SJCRH30 (cell line): Measurements from ENCODE around the gene MOGAT2. TPM values are rescaled to one million over a fixed set of nuclear protein-coding genes. Genes with fewer than 3 reads are reported as not detected.
"Not testable (repeated sequence)": the region's sequence is repeated elsewhere in the genome, so short reads cannot be mapped to it uniquely, and the experiment has no call there.

ENCODE experiments used
- DNase-seq, 2 experiments: peaks; one replicate each; pipeline ENCODE4 v3.0.0-alpha.2; 2015 to 2020
- H3K27ac ChIP-seq: fragments of 250-450 bp; sonication (Bioruptor Pico); 2 replicates; pipeline ENCODE4 v1.5.1; 2020; ENCODE audit warnings: mild to moderate bottlenecking, moderate library complexity
- H3K27me3 ChIP-seq: fragments of 250-450 bp; sonication (Bioruptor Pico); 2 replicates; pipeline ENCODE4 v1.5.1; 2020; ENCODE audit warnings: mild to moderate bottlenecking, moderate library complexity
- H3K36me3 ChIP-seq: fragments of 250-450 bp; sonication (Bioruptor Pico); 2 replicates; pipeline ENCODE4 v1.5.1; 2020; ENCODE audit warnings: mild to moderate bottlenecking, moderate library complexity
- H3K4me1 ChIP-seq: fragments of 250-450 bp; sonication (Bioruptor Pico); 2 replicates; pipeline ENCODE4 v1.5.1; 2020; ENCODE audit warnings: mild to moderate bottlenecking, moderate library complexity
- H3K4me3 ChIP-seq: fragments of 250-450 bp; sonication (Bioruptor Pico); 2 replicates; pipeline ENCODE4 v1.5.1; 2020; ENCODE audit warnings: mild to moderate bottlenecking, moderate library complexity
- H3K9me3 ChIP-seq: fragments of 250-450 bp; sonication (Bioruptor Pico); replicated peaks from 2 replicates; pipeline ENCODE4 v1.5.1; 2020; ENCODE audit warnings: mild to moderate bottlenecking, moderate library complexity
- total RNA-seq: library from RNA; depleted of rRNA; stranded (reverse); fragments of >200 nt; shearing (Covaris generic); gene quantifications from 2 replicates; pipeline ENCODE4 v1.2.3, GENCODE V29; 2014; rRNA removed

MOGAT2 gene
- 0.18 TPM in 1 of 2 replicates, not detected in the other for total RNA-seq

DNA sequence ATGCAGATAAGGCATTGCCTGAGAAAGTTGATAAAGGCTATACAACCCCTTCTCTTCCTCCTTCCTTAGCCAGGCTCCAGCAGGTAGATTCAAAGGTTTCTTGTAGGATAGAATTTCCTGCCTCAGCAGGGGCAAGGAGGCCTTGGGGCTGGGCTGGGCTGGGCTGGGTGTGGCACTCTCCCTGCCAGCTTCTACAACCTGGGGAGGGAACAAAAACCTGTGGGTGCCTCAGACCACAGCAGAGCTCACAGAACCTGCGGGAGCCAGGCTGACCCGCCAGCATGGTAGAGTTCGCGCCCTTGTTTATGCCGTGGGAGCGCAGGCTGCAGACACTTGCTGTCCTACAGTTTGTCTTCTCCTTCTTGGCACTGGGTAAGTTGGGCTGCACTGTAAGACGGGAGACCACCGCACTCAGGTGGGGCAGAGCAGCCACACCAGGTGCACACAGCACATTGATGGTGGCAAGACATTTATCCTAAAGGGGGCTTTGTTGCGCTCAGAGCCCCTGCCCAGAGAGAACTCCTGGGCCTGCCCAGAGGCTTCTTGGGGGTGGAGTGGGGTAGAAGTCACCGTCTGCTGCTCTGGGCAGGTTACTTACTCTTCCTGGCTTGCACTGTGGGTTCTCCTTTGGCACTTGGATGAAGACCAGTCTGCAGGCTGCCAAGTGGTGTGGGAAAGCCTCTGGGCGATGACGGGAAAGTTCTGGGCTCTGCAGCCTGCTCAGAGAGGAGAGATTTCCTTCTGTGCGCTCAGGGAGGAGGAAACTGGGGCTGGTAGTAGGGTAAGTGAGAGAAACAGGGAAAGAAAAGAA lies at the start of gene MOGAT2:
MOGAT2 (plus strand) TSS at position 231 of the 811 bp plus-strand sequence; CDS start at position 282, 51 bp downstream.
- Histone ChIP-seq H3K9me3 (no peaks in the 10 kb centered on the region), H3K4me3 (no peak within 1 kb of the TSS), H3K27me3 (no peaks in the 10 kb centered on the region), H3K27ac (no peak within 1 kb of the TSS), H3K36me3 (no peaks in the 10 kb centered on the region), H3K4me1 (no peaks in the 10 kb centered on the region)
- DNase-seq: no peak

DNA sequence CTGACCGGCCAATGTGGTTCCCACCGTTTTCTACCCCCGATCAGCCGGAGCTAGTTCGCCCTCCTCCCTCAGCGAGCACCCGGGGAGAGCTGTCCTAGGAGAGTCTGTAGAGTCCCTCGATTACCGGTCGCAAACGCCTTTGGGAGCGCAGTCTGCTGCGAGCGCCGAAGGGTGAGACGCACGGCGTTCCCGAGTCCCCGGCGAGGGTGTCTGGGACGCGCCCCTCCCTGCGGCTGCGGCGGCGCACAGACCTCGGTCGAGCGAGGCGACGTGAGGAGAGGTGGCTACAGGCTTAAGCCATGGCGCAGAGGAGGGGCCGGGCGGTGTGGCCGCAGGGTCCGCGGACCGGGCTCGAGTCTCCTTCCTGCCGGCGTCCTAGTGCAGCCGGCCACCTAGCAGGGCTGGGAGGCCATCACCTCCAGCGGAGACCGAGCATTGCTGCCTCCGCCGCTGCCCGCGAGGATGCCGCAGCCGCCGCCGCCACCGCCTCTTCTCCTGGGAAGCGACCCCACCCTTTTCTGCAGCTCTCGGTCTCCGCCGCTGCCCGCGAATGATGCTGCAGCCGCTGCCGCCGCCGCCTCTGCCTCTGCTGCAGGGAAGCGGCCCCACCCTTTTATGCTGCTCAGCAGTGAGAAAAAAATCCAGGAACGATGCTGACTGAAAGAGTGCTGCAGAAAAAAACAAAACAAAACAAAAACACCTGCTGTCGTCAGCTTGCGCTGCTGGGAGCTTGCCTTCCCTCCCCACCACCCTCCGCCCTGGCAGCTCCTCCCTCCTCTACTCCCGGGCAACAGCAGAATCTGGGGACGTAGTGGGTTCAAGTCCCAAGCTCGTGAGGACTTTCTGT lies 49.0 kb upstream of the MOGAT2 start, which contains the start of gene MAP6:
MAP6 (minus strand) TSS at position 588 of the 847 bp plus-strand sequence. CDS start 669 bp downstream, outside the sequence.
- no peaks in the 10 kb centered on the region for H3K27me3 ChIP-seq
- H3K4me1 ChIP-seq: peaks cover 9% of the 10 kb centered on the region
- H3K9me3 ChIP-seq: no peaks in the 10 kb centered on the region
- H3K4me3 ChIP-seq: peak within 1 kb of the TSS; percentile 56
- no peaks in the 10 kb centered on the region for H3K36me3 ChIP-seq
- peak; percentile 61 for DNase-seq
- no peak within 1 kb of the TSS for H3K27ac ChIP-seq

GRCh38 chr11:75673977-75674582 lies 43.6 kb upstream of the MOGAT2 start:
- H3K4me3 ChIP-seq: no peak overlapping the region
- H3K36me3 ChIP-seq: no peaks in the 10 kb centered on the region
- 0 out of 2 replicates have a peak, but pooled peaks cover 3% of the 10 kb centered on the region for H3K9me3 ChIP-seq
- DNase-seq: peak; percentile 32 to 48
- H3K27ac ChIP-seq: no peak overlapping the region
- H3K27me3 ChIP-seq: no peaks in the 10 kb centered on the region
- no peaks in the 10 kb centered on the region for H3K4me1 ChIP-seq

- Histone ChIP-seq H3K27me3 (no peaks in the 10 kb centered on the region), H3K27ac (no peak overlapping the region), H3K4me3 (no peak overlapping the region), H3K36me3 (no peaks in the 10 kb centered on the region), H3K9me3 (0 out of 2 replicates have a peak, but pooled peaks cover 3% of the 10 kb centered on the region), H3K4me1 (no peaks in the 10 kb centered on the region)
- DNase-seq: no peak
Observed at GRCh38 chr11:75677275-75677674, 40.4 kb upstream of the MOGAT2 start.

DNA sequence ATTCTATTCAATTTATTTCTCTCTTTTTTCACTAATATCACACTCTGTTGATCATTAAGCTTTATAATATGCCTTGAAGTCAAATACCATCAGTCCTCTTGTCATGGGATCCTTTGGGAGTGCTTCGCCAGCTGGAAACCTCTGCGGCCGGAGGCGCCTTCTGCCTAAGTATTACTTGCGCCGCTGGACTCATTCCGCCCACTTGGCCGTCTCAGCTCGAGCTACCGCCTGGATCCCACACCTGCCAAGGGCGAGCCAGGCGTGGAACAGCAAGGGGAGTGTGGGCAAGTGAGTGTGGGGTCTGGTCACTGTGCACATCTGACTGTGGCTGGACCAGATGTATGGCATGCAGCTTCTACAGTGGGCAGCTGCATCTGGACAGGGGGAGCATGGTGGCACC lies 39.7 kb upstream of the MOGAT2 start:
- no peaks in the 10 kb centered on the region for H3K36me3 ChIP-seq
- no peak overlapping the region for H3K27ac ChIP-seq
- H3K27me3 ChIP-seq: no peaks in the 10 kb centered on the region
- DNase-seq: no peak
- H3K4me1 ChIP-seq: no peaks in the 10 kb centered on the region
- H3K9me3 ChIP-seq: 0 out of 2 replicates have a peak, but pooled peaks cover 3% of the 10 kb centered on the region
- no peak overlapping the region for H3K4me3 ChIP-seq

DNA sequence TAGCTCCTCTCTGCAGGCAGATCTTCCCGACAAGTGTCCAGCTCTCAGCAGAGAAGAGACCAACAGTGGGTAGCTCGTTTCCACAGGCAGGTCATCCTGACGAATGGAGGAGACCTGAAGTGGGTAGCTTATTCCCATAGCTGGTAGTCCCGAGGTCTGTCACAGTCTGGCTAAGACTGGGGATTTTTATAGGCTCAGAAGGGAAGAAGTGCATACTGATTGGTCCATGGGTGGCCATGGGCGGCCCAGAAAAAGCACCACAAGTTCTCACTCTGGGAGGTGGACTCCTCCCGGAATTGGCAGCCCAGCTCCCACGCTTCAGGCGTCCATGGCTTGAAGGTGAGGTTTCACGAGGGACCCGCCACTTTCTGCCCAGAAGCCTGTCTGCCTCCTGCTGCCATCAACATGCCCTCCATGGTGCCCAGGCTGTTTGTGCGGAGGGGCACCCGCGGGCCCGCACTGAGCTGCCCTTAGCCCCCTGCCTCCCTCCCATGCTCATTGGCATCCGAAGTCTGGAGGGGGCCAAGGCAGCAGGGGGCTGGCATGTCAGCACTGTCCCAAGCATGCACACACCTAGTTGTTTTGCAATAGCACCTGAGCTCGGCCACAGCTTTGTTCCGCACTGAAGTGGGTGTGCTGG lies 38.9 kb upstream of the MOGAT2 start:
- Histone ChIP-seq H3K36me3 (no peaks in the 10 kb centered on the region), H3K9me3 (0 out of 2 replicates have a peak, but pooled peaks cover 3% of the 10 kb centered on the region), H3K4me1 (no peaks in the 10 kb centered on the region), H3K27me3 (no peaks in the 10 kb centered on the region), H3K27ac (no peak overlapping the region), H3K4me3 (no peak overlapping the region)
- no peak for DNase-seq

- Histone ChIP-seq H3K4me1 (no peaks in the 10 kb centered on the region), H3K27me3 (no peaks in the 10 kb centered on the region), H3K9me3 (no peaks in the 10 kb centered on the region), H3K27ac (no peak overlapping the region), H3K36me3 (no peaks in the 10 kb centered on the region), H3K4me3 (no peak overlapping the region)
- no peak for DNase-seq
Observed at GRCh38 chr11:75679566-75679965, 38.1 kb upstream of the MOGAT2 start.

GRCh38 chr11:75683856-75684255 lies 33.8 kb upstream of the MOGAT2 start:
- H3K4me3 ChIP-seq, H3K27me3 ChIP-seq, H3K4me1 ChIP-seq, DNase-seq, H3K36me3 ChIP-seq, H3K27ac ChIP-seq, H3K9me3 ChIP-seq: not testable (repeated sequence)

DNA sequence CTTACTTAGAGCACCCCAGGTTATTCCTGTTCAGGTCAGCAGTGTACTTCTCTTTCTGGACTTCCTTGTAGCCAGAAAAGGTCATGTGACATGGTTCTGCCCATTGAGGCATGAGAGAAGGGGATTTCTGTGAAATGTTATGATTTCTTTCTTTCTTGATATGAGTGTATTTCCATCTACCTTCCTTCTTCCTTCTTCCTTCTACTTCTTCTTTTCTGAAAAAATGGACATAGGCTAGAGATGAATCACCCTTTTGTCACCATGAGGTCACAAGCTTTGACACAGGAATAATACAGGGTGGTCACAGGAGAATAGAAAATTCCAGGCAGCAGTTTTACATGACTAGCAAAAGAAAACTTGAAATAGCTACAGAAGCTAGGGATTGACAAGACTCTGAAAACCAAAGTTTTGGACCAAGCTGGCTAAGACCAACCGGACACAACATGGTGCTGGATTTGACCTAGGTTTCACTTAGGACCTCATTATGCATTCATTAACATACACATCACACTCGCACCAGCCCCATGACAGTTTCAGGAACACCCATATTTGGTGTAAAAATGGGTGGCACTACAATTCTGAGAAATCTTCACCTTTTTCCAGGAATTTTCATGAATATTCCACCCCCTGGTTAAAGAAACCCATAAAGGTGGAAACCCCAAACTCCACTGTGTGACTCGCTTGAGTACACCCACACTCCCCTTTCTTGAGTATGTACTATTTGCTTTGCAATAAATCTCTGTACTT lies 27.6 kb upstream of the MOGAT2 start:
- Histone ChIP-seq H3K36me3 (no peaks in the 10 kb centered on the region), H3K4me1 (no peaks in the 10 kb centered on the region), H3K4me3 (no peak overlapping the region), H3K27ac (no peak overlapping the region), H3K27me3 (no peaks in the 10 kb centered on the region), H3K9me3 (0 out of 2 replicates have a peak, but pooled peaks cover 8% of the 10 kb centered on the region)
- DNase-seq: no peak

DNA sequence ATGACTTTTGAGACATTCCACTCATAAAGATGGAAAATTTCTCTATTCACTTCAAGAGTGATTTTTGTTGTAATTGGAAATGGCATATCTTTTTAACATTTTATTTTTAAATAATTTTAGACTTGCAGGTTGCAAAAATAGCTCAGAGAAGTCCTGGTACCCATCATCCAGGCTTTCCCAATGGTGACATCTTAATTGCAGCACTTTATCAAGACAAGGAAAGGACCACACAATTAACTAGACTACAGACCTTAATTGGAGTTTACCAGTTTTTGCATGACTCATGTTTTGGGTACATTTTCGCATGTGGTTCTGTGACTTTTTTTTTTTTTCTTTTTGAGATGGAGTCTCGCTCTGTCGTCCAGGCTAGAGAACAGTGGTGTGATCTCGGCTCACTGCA lies 25.8 kb upstream of the MOGAT2 start:
- Histone ChIP-seq H3K4me1 (no peaks in the 10 kb centered on the region), H3K27ac (no peak overlapping the region), H3K27me3 (no peaks in the 10 kb centered on the region), H3K4me3 (no peak overlapping the region), H3K36me3 (no peaks in the 10 kb centered on the region), H3K9me3 (no peaks in the 10 kb centered on the region)
- DNase-seq: no peak

DNA sequence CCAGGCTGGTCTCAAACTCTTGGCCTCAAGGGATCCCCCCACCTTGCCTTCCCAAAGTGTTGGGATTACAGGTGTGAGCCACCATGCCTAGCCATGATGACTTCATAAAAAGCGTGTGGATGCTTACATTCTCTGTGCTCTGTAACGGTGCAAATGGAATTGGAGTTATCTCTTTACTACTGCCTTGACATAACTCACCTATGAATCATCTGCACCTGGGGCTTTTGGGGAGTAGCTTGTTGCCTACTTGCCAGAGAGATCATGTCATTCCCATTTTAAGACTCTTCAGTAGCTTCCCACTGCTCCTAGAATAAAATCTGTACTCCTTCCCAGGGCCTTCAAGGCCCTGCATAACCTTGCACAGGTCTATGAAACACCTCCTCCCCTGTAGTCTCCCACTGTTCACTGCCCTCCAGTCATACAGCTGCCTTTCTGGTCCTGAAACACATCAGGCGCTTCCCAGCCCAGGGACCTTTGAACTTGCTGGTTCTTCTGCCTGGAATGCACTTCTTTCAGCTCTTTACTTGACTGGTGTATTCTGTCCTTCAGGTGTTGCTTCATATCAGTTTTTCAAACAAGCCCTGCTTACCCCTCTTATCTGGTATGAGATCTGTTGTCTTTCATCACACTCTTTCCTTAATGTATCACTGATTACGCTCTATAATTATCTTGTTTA lies 19.6 kb upstream of the MOGAT2 start:
- DNase-seq: no peak
- Histone ChIP-seq H3K27me3 (no peaks in the 10 kb centered on the region), H3K27ac (no peak overlapping the region), H3K9me3 (no peaks in the 10 kb centered on the region), H3K4me3 (no peak overlapping the region), H3K36me3 (no peaks in the 10 kb centered on the region), H3K4me1 (no peaks in the 10 kb centered on the region)

GRCh38 chr11:75700940-75701339 lies 16.7 kb upstream of the MOGAT2 start:
- Histone ChIP-seq H3K4me1 (no peaks in the 10 kb centered on the region), H3K36me3 (no peaks in the 10 kb centered on the region), H3K9me3 (no peaks in the 10 kb centered on the region), H3K4me3 (no peak overlapping the region), H3K27me3 (no peaks in the 10 kb centered on the region), H3K27ac (no peak overlapping the region)
- DNase-seq: no peak

DNA sequence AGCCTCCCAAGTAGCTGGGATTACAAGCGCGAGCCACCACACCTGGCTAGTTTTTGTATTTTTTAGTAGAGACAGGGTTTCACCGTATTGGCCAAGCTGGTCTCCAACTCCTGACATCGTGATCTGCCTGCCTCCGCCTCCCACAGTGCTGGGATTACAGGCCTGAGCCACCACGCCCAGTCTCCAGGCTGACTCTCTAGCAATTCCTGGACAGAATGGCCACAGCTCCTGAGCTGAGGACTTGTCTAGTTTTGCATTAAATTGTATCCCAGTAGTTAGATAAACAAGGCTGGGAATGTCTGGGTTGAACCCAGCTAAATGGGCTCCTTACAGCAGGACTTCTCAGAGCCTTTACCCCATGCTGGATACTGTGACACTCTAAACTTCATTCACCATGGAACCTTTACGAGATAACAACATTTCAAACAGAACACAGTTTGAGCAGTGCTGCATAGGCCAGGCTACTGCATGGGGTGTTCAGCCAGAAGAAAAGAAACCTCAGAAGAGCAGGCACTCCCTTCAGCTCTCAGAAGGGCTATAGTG lies 13.9 kb upstream of the MOGAT2 start:
- H3K4me1 ChIP-seq: no peaks in the 10 kb centered on the region
- H3K9me3 ChIP-seq: no peaks in the 10 kb centered on the region
- no peak for DNase-seq
- H3K4me3 ChIP-seq: no peak overlapping the region
- no peaks in the 10 kb centered on the region for H3K36me3 ChIP-seq
- H3K27me3 ChIP-seq: no peaks in the 10 kb centered on the region
- no peak overlapping the region for H3K27ac ChIP-seq
